ENCODE results near the gene CAPZA2.

Gene CAPZA2

DNA sequence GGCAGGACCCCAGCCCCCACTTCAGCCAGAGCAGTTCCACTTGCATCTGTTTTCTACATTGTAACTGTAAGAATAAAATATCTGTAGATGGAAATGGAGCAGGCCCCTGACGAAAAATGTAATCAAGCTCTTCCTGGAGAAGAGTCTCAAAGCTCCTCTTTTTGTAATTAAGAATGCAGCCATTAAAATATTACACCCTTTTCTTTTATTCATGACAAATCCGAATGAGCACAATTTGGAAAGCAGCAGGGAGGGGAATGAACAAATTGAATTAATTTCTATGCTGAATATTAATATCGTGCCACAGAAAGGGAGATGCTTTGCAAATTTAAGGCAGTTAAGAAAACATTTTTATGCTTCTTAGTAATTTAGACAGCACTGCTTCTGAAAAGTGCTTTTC, 24.8 kb upstream of the CAPZA2 start:
- no peak for DNase-seq (ENCODE audit: low read depth)
- TF ChIP-seq, protein P1, sequence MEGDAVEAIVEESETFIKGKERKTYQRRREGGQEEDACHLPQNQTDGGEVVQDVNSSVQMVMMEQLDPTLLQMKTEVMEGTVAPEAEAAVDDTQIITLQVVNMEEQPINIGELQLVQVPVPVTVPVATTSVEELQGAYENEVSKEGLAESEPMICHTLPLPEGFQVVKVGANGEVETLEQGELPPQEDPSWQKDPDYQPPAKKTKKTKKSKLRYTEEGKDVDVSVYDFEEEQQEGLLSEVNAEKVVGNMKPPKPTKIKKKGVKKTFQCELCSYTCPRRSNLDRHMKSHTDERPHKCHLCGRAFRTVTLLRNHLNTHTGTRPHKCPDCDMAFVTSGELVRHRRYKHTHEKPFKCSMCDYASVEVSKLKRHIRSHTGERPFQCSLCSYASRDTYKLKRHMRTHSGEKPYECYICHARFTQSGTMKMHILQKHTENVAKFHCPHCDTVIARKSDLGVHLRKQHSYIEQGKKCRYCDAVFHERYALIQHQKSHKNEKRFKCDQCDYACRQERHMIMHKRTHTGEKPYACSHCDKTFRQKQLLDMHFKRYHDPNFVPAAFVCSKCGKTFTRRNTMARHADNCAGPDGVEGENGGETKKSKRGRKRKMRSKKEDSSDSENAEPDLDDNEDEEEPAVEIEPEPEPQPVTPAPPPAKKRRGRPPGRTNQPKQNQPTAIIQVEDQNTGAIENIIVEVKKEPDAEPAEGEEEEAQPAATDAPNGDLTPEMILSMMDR (IDR thresholded peaks at IDR 0.05; ENCODE audit: low read depth, low read length, missing control alignments) = no peak
- no peak overlapping the region for H3K4me3 ChIP-seq (ENCODE audit: low read depth, low read length)
- in situ Hi-C loops (cut with HindIII; ENCODE audit: low sequenced_read_pairs) = no loop called here

DNA sequence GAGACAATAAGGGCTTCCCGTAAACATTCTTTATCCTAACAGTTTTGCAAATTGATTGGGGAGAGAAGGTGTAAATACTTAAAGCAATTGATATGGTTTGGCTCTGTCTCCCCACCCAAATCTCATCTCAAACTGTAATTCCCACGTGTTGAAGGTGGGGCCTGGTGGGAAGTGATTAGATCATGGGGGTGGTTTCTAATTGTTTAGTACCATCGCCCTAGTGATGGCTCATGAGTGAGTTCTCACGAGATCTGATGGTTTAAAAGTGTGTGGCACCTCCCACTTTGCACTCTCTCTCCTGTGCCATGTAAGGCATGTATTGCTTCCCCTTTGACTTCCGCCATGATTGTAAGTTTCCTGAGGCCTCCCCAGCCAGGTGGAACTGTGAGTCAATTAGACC, 22.1 kb upstream of the CAPZA2 start:
- DNase-seq (ENCODE audit: low read depth) = no peak
- no peak overlapping the region for H3K4me3 ChIP-seq (ENCODE audit: low read depth, low read length)
- TF ChIP-seq, protein P1 (IDR thresholded peaks at IDR 0.05; ENCODE audit: low read depth, low read length, missing control alignments) = no peak
- in situ Hi-C loops (cut with HindIII; ENCODE audit: low sequenced_read_pairs) = no loop called here

DNA sequence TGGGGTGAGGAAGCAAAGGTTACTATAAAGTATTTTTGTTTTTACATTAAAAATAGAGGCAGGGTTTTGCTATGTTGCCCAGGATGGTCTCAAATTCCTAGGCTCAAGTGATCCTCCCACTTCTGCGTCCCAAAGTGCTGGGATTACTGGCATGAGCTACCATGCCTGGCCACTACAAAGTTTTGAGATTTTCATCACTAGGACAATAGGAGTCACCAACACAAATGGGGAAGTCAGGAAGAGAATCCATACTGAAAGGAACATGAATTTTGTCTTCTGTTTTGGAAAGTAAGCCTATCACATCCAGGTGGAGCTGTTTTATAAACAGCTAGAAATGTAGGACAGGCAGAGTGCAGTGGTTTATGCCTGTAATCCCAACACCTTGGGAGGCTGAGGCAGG, 20.0 kb upstream of the CAPZA2 start:
- in situ Hi-C loops (cut with HindIII; ENCODE audit: low sequenced_read_pairs) = no loop called here
- TF ChIP-seq, protein P1 (IDR thresholded peaks at IDR 0.05; ENCODE audit: low read depth, low read length, missing control alignments) = no peak
- DNase-seq (ENCODE audit: low read depth) = no peak

DNA sequence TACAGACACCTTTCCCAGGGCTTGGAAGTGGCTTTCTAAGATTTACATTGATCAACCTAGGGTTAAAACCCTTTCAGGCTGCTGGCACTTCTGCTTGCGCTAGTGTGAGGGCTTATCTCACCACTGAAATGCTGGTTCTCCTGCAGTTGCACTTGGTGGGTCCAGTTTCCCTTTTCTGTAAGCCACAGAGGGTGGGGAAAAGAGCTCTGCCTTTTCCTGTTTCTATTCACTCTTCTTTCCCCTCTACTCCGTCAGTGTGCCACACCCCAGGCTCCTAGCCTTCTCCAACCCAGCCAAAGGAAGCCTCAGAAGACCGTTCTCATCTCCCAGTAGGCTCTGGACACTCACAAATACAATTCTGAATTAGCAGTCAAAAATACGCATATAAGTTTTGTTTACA, 19.0 kb upstream of the CAPZA2 start:
- H3K4me3 ChIP-seq (ENCODE audit: low read depth, low read length) = no peak overlapping the region
- TF ChIP-seq, protein P1 (IDR thresholded peaks at IDR 0.05; ENCODE audit: low read depth, low read length, missing control alignments) = no peak
- no peak for DNase-seq (ENCODE audit: low read depth)
- in situ Hi-C loops (cut with HindIII; ENCODE audit: low sequenced_read_pairs) = no loop called here

More for the DNA sequence above, 20.0 kb upstream of the CAPZA2 start:
- no peak overlapping the region for H3K4me3 ChIP-seq (ENCODE audit: low read depth, low read length)

DNA sequence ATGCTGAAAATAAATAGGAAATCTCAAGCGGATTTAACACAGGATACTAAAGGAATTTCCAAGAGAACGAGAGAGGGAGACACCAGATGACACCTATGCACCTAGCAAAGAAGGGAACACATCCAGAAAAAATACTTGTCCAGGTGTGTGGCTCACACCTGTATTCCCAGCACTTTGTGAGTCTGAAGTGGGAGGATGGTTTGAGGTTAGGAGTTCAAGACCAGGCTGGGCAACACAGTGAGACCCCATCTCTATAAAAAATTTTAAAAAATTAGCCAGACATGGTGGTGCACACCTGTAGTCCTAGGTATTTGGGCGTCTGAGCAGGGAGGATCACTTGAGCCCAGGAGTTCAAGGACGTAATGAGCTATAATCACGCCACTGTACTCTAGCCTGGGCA, 11.2 kb upstream of the CAPZA2 start:
- TF ChIP-seq, protein P1 (IDR thresholded peaks at IDR 0.05; ENCODE audit: low read depth, low read length, missing control alignments) = no peak
- no peak for DNase-seq (ENCODE audit: low read depth)
- H3K4me3 ChIP-seq (ENCODE audit: low read depth, low read length) = no peak overlapping the region
- in situ Hi-C loops (cut with HindIII; ENCODE audit: low sequenced_read_pairs) = no loop called here

DNA sequence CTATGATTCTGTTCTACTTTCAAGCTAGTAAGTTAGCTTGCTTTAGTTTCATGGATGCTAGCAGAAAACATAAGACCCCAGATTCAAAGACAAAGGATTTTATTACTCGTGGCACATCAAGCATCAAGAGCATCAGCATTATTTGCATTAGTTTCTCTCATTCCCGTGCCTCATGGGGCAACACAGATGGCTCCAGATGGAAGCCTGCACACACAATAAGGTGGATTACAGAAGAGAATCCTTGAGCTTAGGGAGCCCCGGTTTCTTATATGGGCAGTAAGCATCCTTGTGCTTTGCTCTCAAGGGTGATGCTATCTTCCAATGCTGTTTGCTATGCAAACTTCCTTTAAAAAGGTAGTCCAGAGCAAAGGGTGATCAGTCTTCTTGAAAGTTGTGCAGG, 10.7 kb upstream of the CAPZA2 start:
- DNase-seq (ENCODE audit: low read depth) = no peak
- TF ChIP-seq, protein P1 (IDR thresholded peaks at IDR 0.05; ENCODE audit: low read depth, low read length, missing control alignments) = no peak
- H3K4me3 ChIP-seq (ENCODE audit: low read depth, low read length) = no peak overlapping the region
- in situ Hi-C loops (cut with HindIII; ENCODE audit: low sequenced_read_pairs) = no loop called here

DNA sequence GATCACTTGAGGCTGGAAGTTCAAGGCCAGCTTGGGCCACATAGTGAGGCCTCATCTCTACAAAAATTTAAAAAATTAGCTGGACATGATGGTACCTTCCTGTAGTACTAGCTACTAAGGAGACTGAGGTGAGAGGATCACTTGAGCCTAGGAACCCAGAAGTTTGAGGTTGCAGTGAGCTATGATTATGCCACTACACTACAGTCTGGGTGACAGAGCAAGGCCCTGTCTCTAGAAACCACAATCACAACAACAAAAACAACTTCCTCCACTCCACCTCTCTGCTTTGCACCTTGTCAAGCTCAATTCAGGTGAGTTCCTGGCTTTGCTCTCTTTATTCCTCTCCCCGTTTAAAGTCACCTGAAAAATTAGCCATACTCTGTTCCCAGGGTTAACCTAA, 8.3 kb upstream of the CAPZA2 start:
- TF ChIP-seq, protein P1 (IDR thresholded peaks at IDR 0.05; ENCODE audit: low read depth, low read length, missing control alignments) = no peak
- no peak for DNase-seq (ENCODE audit: low read depth)
- H3K4me3 ChIP-seq (ENCODE audit: low read depth, low read length) = no peak overlapping the region
- in situ Hi-C loops (cut with HindIII; ENCODE audit: low sequenced_read_pairs) = no loop called here

Data from astrocyte of the cerebellum (primary cell).